Measurements from ENCODE around the gene GPALPP1.
"Not testable (repeated sequence)": the region's sequence is repeated elsewhere in the genome, so short reads cannot be mapped to it uniquely, and the experiment has no call there.

The GPALPP1 gene

DNA sequence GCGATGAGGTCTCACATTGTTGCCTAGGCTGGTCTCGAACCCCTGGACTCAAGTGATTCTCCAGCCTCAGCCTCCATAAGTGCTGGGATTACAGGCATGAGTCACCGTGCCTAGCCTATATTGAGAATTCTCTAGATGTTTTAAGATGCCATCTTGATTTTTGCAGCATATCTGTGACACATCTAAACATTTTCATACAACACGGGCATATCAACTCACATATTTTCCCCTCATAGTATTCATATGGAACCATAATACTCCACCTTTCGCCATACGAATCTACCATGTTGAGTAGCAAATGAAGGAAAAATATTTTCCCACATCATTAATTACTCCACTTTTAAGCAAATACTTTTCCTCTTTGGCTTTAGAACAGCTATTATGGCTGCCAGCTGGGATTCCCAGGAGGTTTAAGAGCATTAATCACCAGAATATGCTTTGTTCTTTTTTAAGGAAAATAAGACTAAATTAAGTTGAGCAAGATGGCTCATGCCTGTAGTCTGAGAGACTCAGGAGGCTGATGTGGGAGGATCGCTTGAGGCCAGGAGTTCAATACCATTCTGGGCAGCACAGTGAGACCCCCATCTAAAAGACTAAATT lies 74.0 kb downstream of the GPALPP1 start:
- no peak for DNase-seq (ENCODE audit: low spot score)

DNA sequence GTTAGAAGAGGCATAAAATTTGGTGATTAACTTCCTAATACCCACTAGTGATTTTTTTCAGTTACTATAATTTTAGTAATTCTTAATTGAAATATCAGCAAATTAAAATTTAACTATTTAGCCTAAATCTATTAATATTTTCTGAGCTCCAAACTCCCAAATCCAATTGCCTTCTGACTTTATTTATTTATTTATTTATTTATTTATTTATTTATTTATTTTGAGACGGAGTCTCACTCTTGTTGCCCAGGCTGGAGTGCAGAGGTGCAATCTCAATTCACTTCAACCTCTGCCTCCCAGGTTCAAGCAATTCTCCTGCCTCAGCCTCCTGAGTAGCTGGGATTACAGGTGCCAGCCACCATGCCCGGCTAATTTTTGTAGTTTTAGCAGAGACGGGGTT lies 74.6 kb downstream of the GPALPP1 start:
- DNase-seq (ENCODE audit: low spot score): not testable (repeated sequence)

DNA sequence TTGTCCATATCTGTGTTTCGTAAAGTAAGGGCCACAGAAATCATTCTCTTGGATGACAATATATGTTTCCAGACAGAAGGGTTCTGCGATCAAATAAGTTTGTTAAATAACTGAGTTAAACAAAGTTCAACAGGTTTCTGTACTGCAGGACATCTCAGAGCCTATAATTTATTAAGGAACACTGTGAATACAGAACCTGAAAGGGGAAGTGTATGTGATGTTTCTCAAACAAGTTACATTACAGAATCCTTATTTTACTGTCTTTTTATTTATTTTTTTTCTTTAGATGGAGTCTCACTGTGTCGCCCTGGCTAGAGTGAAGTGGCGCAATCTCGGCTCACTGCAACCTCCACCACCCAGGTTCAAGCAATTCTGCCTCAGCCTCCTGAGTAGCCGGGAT lies 75.6 kb downstream of the GPALPP1 start:
- DNase-seq (ENCODE audit: low spot score): no peak

DNA sequence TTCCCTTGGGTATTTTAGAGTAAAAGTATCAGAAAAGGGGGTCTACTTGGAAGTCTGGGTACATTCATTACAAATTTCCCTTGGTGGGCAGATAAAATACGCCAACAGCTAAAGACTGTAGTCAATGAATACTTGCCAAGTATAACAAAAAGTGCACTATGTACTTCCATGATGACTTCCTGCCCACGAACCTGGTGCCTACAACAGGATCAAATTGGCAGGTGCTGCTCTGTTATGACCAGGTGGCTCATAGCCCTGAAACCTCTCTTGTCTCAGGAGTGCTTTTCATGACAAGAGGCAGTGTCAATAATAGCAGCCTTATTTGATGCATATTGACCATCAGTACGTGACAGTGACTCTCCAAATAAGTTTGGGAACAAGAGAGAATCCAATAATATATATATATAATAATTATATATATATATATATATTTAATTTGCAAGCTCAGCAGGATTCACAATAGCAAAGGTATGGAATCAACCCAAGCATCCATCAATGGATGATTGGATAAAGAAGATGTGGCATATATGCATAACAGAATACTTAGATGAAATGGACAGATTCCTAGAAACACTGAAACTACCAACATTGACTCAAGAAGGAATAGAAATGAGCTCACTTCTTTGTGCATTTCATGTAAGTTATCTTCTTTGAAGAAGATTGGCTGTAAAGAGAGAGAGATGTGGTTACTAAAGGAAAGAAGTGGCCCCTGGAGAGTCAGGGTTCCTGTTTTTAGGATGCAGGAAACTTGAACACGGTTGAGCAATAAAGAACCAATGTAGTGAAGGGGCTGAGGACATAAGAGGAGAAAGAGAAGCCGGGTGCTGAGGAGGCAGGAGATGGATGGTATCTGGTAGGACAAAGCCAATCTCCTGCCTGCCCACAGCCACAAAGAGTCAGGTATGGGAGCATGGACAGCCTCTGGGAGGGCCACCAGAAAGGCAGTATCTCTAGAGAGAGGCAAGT lies 79.0 kb downstream of the GPALPP1 start:
- DNase-seq (ENCODE audit: low spot score): no peak

DNA sequence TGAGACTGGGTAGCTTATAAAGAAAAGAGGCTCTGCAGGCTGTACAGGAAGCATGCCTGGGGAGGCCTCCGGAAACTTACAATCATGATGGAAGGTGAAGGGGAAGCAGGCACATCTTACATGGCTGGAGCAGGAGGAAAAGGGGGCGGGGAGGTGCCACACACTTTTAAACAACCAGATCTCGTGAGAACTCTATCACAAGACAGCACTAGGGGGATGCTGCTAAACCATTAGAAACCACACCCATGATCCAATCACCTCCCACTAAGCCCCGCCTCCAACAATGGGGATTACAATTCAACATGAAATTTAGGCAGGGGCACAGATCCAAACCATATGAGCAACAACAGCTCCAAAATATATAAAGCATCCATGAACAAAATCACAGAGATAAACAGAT lies 84.5 kb downstream of the GPALPP1 start:
- no peak for DNase-seq (ENCODE audit: low spot score)

DNA sequence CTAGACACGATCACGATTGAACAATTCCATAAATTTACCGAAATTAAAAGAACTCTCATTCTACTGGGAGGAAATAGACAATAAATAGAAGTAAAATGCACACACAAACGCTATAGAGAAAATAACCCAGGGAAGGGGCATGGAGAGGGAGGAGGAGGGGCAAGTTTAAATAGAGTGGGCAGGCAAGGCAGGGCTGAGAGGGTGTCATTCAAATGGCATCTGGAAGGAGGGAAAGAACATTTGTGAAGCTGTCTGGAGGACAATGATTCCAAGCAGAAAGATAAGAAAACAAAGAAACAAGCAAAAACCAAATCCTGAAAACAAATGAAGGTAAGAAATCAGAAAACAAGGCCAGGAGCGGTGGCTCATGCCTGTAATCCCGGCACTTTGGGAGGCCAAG lies 85.4 kb downstream of the GPALPP1 start:
- no peak for DNase-seq (ENCODE audit: low spot score)

DNA sequence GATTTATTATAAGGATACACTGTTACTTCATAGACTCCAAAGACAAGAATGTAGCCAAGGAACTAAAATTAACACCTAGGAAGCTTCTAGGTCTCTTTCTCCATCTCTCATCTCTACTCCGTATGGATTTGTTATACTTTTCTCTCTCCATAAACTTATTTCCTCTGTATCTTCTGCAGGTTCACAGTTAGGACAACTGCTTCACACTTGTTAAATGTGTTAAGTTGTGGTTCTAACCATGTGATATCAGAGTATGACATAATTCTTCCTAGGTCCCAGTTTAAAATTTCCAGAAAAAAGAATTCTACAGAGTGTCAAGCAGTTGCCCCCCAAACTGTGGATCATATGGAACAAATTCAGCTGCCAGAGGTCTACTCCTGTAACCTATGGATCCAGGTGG lies 88.7 kb downstream of the GPALPP1 start:
- DNase-seq (ENCODE audit: low spot score): no peak
